NOMO-1 treated with dmso at 0.1 percent for 144 hours (cell line): Measurements from ENCODE around the gene GLUD1.

Experiments
- DNase-seq: peaks from one replicate; lab custom pipeline; 2025; ENCODE audit not compliant: unreplicated experiment; lab: John Stamatoyannopoulos, UW

GLUD1 gene

DNA sequence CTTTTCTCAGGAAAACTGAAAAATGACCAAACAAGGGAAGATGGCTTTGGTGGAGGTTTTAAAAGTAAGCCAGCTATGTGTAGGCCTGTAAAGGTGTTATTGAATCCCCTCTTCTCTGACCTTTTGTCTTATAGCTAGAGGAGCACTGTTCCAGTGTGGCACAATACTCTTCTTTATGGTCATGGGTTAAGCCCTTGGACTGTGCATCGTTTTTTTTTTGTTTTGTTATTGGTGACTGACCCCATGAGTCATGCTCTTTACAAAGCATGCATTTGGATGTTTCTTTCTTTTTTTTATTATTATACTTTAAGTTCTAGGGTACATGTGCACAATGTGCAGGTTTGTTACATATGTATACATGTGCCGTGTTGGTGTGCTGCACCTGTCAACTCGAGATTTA lies 94.2 kb downstream of the GLUD1 start:
- DNase-seq: no peak
